Sigmoid colon (tissue), 4 donors: ENCODE data around the gene OBP2A.

Experiments
- POLR2A ChIP-seq, 2 donors: fragments of 450-650 bp; IDR thresholded peaks; one replicate each; pipeline ENCODE4 v1.6.1; 2016; ENCODE audit warnings: antibody characterized with exemption in 2 of 2, mild to moderate bottlenecking in 2 of 2, moderate library complexity in 2 of 2
- POLR2AphosphoS5 ChIP-seq, 4 donors: sonication (generic); formaldehyde crosslinking; IDR thresholded peaks; one replicate each; pipeline ENCODE4 v1.6.1; 2017; ENCODE audit warnings: antibody characterized with exemption in 4 of 4
- TF ChIP-seq, protein P1 (sequence below), 4 experiments: fragments of 450-650 bp in 3 of 4; fragments of 200-600 bp in 1 of 4; IDR thresholded peaks; one replicate each; pipeline ENCODE4 v1.5.1; 2016 to 2019; ENCODE audit warnings: antibody characterized with exemption in 4 of 4, mild to moderate bottlenecking in 3 of 4, moderate library complexity in 2 of 4

DNA sequence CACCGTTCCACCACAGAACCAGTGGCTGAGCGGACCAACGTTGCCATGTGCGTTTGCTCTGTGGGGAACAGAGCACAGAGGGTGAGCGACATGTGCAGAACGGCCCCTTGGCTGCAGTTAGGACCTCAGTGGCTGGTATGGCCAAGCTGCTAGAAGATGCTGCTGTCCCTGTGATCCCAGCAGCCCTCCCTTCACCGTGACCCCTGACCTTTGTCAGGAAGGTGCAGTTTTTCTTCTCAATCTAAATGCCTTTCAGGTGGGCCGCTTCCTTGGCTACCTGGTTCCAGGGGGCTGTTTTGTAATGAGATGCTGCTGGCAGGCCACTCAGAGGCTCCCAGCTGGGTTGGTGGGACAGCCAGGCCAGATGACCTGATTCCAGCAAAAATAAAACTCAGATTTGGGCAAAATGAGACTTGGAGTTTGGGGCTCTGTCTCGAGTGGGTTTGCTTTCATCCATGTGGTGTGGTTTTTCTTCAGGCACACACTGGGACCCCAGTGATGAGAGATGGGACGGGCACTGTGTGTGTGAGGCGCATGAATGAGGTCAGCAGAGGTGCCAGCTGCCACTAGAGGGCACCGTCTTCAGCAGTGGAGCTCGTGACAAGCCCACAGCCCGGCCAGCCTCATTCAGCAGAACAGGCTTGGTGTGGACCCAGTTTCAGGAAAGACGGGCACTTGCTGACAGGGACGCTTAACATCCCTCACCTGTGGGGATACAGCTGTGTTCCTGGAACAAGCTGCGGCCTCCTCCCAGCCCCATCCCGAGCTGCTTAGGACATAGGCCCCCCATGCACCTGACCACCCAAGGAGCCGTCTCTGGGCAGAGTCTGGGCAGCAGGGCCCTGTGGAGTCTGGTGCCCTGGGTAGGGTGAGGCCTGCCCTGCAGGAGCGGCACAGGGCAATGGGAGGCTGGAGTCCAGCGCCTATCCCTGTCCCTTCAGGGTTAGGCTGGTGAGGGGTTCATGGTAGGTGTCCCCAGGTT, 41.4 kb upstream of the OBP2A start:
- TF ChIP-seq POLR2A (IDR thresholded peaks at IDR 0.05) (no peak), POLR2AphosphoS5 (IDR thresholded peaks at IDR 0.05) (no peak)
- TF ChIP-seq, protein P1, sequence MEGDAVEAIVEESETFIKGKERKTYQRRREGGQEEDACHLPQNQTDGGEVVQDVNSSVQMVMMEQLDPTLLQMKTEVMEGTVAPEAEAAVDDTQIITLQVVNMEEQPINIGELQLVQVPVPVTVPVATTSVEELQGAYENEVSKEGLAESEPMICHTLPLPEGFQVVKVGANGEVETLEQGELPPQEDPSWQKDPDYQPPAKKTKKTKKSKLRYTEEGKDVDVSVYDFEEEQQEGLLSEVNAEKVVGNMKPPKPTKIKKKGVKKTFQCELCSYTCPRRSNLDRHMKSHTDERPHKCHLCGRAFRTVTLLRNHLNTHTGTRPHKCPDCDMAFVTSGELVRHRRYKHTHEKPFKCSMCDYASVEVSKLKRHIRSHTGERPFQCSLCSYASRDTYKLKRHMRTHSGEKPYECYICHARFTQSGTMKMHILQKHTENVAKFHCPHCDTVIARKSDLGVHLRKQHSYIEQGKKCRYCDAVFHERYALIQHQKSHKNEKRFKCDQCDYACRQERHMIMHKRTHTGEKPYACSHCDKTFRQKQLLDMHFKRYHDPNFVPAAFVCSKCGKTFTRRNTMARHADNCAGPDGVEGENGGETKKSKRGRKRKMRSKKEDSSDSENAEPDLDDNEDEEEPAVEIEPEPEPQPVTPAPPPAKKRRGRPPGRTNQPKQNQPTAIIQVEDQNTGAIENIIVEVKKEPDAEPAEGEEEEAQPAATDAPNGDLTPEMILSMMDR (IDR thresholded peaks at IDR 0.05) = peak in 3 of 4 experiments; percentile 30 to 64 (median 38)
